ENCODE measurements around the gene THBS2. TPM values are rescaled to one million over a fixed set of nuclear protein-coding genes. Genes with fewer than 3 reads are reported as not detected.
"Not testable (repeated sequence)": the region's sequence is repeated elsewhere in the genome, so short reads cannot be mapped to it uniquely, and the experiment has no call there.

The THBS2 gene
- total RNA-seq, 2 experiments from 2014 or later, result not detected

DNA sequence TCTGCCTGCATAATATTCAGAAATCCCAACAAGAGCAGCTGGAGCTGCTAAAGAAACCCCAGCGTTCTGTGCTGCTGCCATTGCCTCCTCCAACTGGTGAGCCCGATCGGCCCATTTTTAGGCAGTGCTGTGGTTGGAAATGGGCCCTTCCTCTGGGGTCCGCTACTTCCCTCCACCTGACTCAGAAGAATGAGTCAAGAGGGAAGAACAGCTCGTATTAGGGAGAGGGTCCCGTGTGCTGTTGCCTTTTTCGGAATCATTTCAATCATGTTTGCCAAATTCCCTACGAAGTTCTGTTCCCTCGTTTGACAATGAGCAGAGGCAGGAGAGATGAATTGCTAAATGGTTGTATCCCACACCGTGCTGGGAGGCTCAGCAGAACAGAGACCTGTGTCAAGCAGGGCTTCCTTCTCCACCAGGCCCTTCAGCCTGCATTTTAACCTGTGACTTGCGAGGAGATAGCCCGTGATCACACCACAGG is 38.4 kb downstream of the THBS2 start:
- no peaks in the 10 kb centered on the region for H4K20me1 ChIP-seq (ENCODE audit: insufficient read depth, low read length)
- H3K27ac ChIP-seq (ENCODE audit: low read depth, low read length, poor library complexity, severe bottlenecking), result no peak overlapping the region
- H3K9me3 ChIP-seq (ENCODE audit: low read length), result no peaks in the 10 kb centered on the region
- CTCF ChIA-PET (ENCODE audit: unreplicated experiment), result interaction anchor here (0.6 kb wide), 1 partner anchor 1229 kb away, joined by 3 read pairs; no protein-coding TSS in a partner anchor
- intact Hi-C loops (cut with micrococcal nuclease; ENCODE audit: unreplicated experiment), result no loop called here
- no peaks in the 10 kb centered on the region for H3K79me2 ChIP-seq (ENCODE audit: insufficient read depth, low read depth, low read length)
- POLR2A ChIA-PET, result no interaction called here
- TF ChIP-seq, protein P1, sequence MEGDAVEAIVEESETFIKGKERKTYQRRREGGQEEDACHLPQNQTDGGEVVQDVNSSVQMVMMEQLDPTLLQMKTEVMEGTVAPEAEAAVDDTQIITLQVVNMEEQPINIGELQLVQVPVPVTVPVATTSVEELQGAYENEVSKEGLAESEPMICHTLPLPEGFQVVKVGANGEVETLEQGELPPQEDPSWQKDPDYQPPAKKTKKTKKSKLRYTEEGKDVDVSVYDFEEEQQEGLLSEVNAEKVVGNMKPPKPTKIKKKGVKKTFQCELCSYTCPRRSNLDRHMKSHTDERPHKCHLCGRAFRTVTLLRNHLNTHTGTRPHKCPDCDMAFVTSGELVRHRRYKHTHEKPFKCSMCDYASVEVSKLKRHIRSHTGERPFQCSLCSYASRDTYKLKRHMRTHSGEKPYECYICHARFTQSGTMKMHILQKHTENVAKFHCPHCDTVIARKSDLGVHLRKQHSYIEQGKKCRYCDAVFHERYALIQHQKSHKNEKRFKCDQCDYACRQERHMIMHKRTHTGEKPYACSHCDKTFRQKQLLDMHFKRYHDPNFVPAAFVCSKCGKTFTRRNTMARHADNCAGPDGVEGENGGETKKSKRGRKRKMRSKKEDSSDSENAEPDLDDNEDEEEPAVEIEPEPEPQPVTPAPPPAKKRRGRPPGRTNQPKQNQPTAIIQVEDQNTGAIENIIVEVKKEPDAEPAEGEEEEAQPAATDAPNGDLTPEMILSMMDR (conservative IDR thresholded peaks at IDR 0.05; ENCODE audit: low read length), result no peak
- no peak for TF ChIP-seq EZH2phosphoT487 (IDR thresholded peaks at IDR 0.05; ENCODE audit: borderline replicate concordance, low read depth, low read length)
- DNase-seq (ENCODE audit: low spot score), result no peak
- H3K36me3 ChIP-seq (ENCODE audit: insufficient read depth, low read length), result no peaks in the 10 kb centered on the region
- no peak overlapping the region for H3K4me2 ChIP-seq (ENCODE audit: low read length)
- no peaks in the 10 kb centered on the region for H3K9me2 ChIP-seq (ENCODE audit: insufficient read depth, low read length)
- H3K4me3 ChIP-seq (ENCODE audit: low read depth, low read length, poor library complexity, severe bottlenecking), result no peak overlapping the region
- no peak overlapping the region for H2AFZ ChIP-seq (ENCODE audit: low read length)
- BruUV-seq (replicated peaks), result no TSS peak
- H3K4me1 ChIP-seq (ENCODE audit: insufficient read depth, low read length, poor library complexity, severe bottlenecking), result no peaks in the 10 kb centered on the region

DNA sequence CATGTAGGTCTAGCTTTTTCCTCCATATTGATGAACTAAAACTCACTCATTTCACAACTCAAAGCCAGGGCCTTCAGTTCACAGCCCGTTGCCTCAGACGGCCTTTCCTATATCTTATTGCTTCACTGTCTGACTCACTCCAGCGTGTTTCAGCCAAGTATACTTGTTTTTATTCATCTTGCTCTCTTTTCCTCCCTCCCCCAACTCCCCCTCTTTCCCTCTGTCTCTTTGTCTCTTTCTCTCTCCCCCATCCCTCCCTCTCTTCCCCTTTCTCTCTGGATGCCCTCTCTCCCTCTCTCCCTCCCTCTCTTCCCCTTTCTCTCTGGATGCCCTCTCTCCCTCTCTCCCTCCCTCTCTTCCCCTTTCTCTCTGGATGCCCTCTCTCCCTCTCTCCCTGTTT is 38.9 kb downstream of the THBS2 start:
- POLR2A ChIA-PET, result interaction anchor here (0.7 kb wide), 1 partner anchor 13 kb away, joined by 3 read pairs; no protein-coding TSS in a partner anchor
- intact Hi-C loops (cut with micrococcal nuclease; ENCODE audit: unreplicated experiment); H3K27ac ChIP-seq (ENCODE audit: low read depth, low read length, poor library complexity, severe bottlenecking); H2AFZ ChIP-seq (ENCODE audit: low read length); DNase-seq (ENCODE audit: low spot score); H3K9me2 ChIP-seq (ENCODE audit: insufficient read depth, low read length); H3K4me2 ChIP-seq (ENCODE audit: low read length); BruUV-seq (replicated peaks); H3K36me3 ChIP-seq (ENCODE audit: insufficient read depth, low read length); H3K79me2 ChIP-seq (ENCODE audit: insufficient read depth, low read depth, low read length); H3K4me1 ChIP-seq (ENCODE audit: insufficient read depth, low read length, poor library complexity, severe bottlenecking); H3K4me3 ChIP-seq (ENCODE audit: low read depth, low read length, poor library complexity, severe bottlenecking); H3K9me3 ChIP-seq (ENCODE audit: low read length); H4K20me1 ChIP-seq (ENCODE audit: insufficient read depth, low read length): not testable (repeated sequence)
- CTCF ChIA-PET (ENCODE audit: unreplicated experiment), result interaction anchor here (0.6 kb wide), 1 partner anchor 1229 kb away, joined by 3 read pairs; no protein-coding TSS in a partner anchor

DNA sequence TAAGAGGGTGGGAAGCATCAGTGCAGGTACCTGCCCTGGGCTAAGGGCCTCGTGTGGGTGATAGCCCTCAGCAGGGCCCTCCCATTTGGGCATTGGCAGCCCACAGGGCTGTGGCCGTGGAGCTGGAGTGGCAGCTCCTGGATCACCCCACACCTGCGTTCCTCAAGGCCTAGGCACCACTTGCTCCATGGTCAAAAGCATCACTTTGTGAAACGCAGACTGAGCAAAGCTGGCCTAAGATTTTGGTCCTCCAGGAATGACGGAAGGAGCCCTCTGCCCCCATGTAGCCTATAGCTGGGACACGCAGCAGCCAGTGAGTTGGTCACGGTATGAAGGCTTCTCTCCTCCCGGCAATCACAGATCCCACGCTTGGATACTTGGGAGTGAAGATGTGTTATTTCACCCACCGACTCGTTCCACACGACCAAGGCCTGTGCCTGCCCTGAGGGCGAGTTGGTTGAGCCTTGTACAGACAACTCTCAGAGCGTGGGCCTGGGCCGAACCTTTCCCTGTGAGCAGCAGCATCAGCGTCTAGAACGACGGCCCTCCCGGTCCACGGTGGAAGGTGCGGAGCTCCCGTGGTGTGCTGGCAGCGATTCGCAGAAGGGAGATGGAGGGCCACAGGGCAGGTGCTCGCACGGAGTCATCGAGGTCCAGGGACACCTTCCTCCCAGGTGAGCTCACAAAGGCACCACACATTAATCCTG is 39.7 kb downstream of the THBS2 start:
- DNase-seq (ENCODE audit: low spot score), result no peak
- no peaks in the 10 kb centered on the region for H3K4me1 ChIP-seq (ENCODE audit: insufficient read depth, low read length, poor library complexity, severe bottlenecking)
- ChIA-PET CTCF (ENCODE audit: unreplicated experiment) (no interaction called here), POLR2A (interaction anchor here (0.7 kb wide), 3 partner anchors 13 to 878 kb away, joined by 3 to 4 read pairs (median 3); no protein-coding TSS in a partner anchor)
- intact Hi-C loops (cut with micrococcal nuclease; ENCODE audit: unreplicated experiment), result no loop called here
- no peak overlapping the region for H3K27ac ChIP-seq (ENCODE audit: low read depth, low read length, poor library complexity, severe bottlenecking)
- H3K9me3 ChIP-seq (ENCODE audit: low read length), result no peaks in the 10 kb centered on the region
- H2AFZ ChIP-seq (ENCODE audit: low read length), result no peak overlapping the region
- TF ChIP-seq, protein P1 (conservative IDR thresholded peaks at IDR 0.05; ENCODE audit: low read length), result no peak
- BruUV-seq (replicated peaks), result no TSS peak
- H3K36me3 ChIP-seq (ENCODE audit: insufficient read depth, low read length), result no peaks in the 10 kb centered on the region
- H3K9me2 ChIP-seq (ENCODE audit: insufficient read depth, low read length), result no peaks in the 10 kb centered on the region
- H3K4me2 ChIP-seq (ENCODE audit: low read length), result peak overlapping the region; percentile 39; the same call in 1 of the 2 replicates
- H3K79me2 ChIP-seq (ENCODE audit: insufficient read depth, low read depth, low read length), result no peaks in the 10 kb centered on the region
- no peaks in the 10 kb centered on the region for H4K20me1 ChIP-seq (ENCODE audit: insufficient read depth, low read length)
- no peak overlapping the region for H3K4me3 ChIP-seq (ENCODE audit: low read depth, low read length, poor library complexity, severe bottlenecking)

Data from OCI-LY7 (cell line).